Neural progenitor cell (in vitro differentiated cells): Measurements from ENCODE around the gene SYTL1.

Experiments used
- CTCF ChIP-seq: fragments of 200-600 bp; sonication (generic); IDR thresholded peaks from 2 replicates; pipeline ENCODE4 v1.5.1; 2017; ENCODE audit warnings: antibody characterized with exemption, mild to moderate bottlenecking
- EZH2 ChIP-seq: fragments of 200-600 bp; sonication (generic); IDR thresholded peaks from 2 replicates; pipeline ENCODE4 v1.6.1; 2017; ENCODE audit warnings: antibody characterized with exemption, mild to moderate bottlenecking, moderate library complexity
- EZH2phosphoT487 ChIP-seq: fragments of 200-600 bp; sonication (generic); IDR thresholded peaks from 2 replicates; pipeline ENCODE4 v1.6.1; 2017; ENCODE audit warnings: antibody characterized with exemption

- no peak for TF ChIP-seq CTCF
- TF ChIP-seq EZH2: no peak
- no peak for TF ChIP-seq EZH2phosphoT487
Observed at GRCh38 chr1:27338751-27339150, 3.1 kb upstream of the SYTL1 start.
